PC-3 (cell line): ENCODE data around the gene KDF1. TPM values are rescaled to one million over a fixed set of nuclear protein-coding genes. Genes with fewer than 3 reads are reported as not detected.
A peak's percentile ranks its signal among the peaks of the same experiment; 100 is the strongest.

ENCODE experiments used
- ATAC-seq: fragments of 200-7000 bp; cut with Tn5 transposase; 2 replicates; pipeline ENCODE4 v1.9.1; 2020; ENCODE audit warnings: mild to moderate bottlenecking, moderate library complexity
- BruUV-seq: library from RNA; stranded (reverse); fragments of 400-500 nt; replicated peaks from 2 replicates; lab custom pipeline; 2021; lab: Mats Ljungman, UMichigan
- CTCF ChIA-PET: fragments of 300-600 bp; sonication (Branson Sonifier 250); formaldehyde crosslinking; loops from one replicate; lab custom pipeline; 2022; ENCODE audit warnings: antibody characterized with exemption; lab: Charles Lee
- POLR2A ChIA-PET: fragments of 300-600 bp; sonication (Branson Sonifier 250); formaldehyde crosslinking; loops from one replicate; lab custom pipeline; 2022; ENCODE audit warnings: antibody characterized with exemption; ENCODE audit not compliant: unreplicated experiment; lab: Charles Lee
- DNase-seq: peaks from one replicate; pipeline ENCODE4 v3.0.0-alpha.2; 2015
- H2AFZ ChIP-seq: fragments of 300-600 bp; sonication (generic); 2 replicates; pipeline ENCODE4 v1.6.0; 2016; ENCODE audit warnings: antibody characterized with exemption, low read length
- H3F3A ChIP-seq: fragments of 300-600 bp; sonication (generic); one replicate; pipeline ENCODE4 v1.6.0; 2017; ENCODE audit warnings: antibody characterized with exemption, low read length, control low read depth, mild to moderate bottlenecking; ENCODE audit not compliant: unreplicated experiment
- H3K27ac ChIP-seq: fragments of 300-600 bp; sonication (generic); 2 replicates; pipeline ENCODE4 v1.5.1; 2016; ENCODE audit warnings: mild to moderate bottlenecking, low read length
- H3K27me3 ChIP-seq: fragments of 300-600 bp; sonication (generic); 2 replicates; pipeline ENCODE4 v1.6.1; 2016; ENCODE audit warnings: low read length, mixed read lengths
- H3K36me3 ChIP-seq: fragments of 300-600 bp; sonication (generic); 2 replicates; pipeline ENCODE4 v1.6.1; 2016; ENCODE audit warnings: low read depth, mixed run types, low read length, mixed read lengths
- H3K4me1 ChIP-seq: fragments of 300-600 bp; sonication (generic); 2 replicates; pipeline ENCODE4 v1.5.1; 2016; ENCODE audit warnings: low read length; ENCODE audit not compliant: insufficient read depth
- H3K4me2 ChIP-seq: fragments of 300-600 bp; sonication (generic); 2 replicates; pipeline ENCODE4 v1.6.0; 2016; ENCODE audit warnings: low read length
- H3K4me3 ChIP-seq: fragments of 300-600 bp; sonication (generic); 2 replicates; pipeline ENCODE4 v1.5.1; 2016; ENCODE audit warnings: mild to moderate bottlenecking, low read length, mixed read lengths
- H3K79me2 ChIP-seq: fragments of 300-600 bp; sonication (generic); 2 replicates; pipeline ENCODE4 v1.6.1; 2017; ENCODE audit warnings: low read length, mixed read lengths
- H3K9ac ChIP-seq: fragments of 300-600 bp; sonication (generic); 2 replicates; pipeline ENCODE4 v1.6.0; 2016; ENCODE audit warnings: mild to moderate bottlenecking, low read length
- H3K9me2 ChIP-seq: fragments of 300-600 bp; sonication (generic); replicated peaks from 2 replicates; pipeline ENCODE4 v1.6.1; 2016; ENCODE audit warnings: mixed run types, low read length, mixed read lengths
- H3K9me3 ChIP-seq: fragments of 300-600 bp; sonication (generic); 2 replicates; pipeline ENCODE4 v1.6.1; 2016; ENCODE audit warnings: low read length, mixed read lengths
- H4K20me1 ChIP-seq: fragments of 300-600 bp; sonication (generic); 2 replicates; pipeline ENCODE4 v1.6.1; 2016; ENCODE audit warnings: low read length, mixed read lengths
- EZH2 ChIP-seq: fragments of 300-600 bp; sonication (generic); IDR thresholded peaks from one replicate; pipeline ENCODE4 v1.6.1; 2017; ENCODE audit warnings: antibody characterized with exemption, mild to moderate bottlenecking, low read length; ENCODE audit not compliant: unreplicated experiment
- EZH2phosphoT487 ChIP-seq: fragments of 300-600 bp; sonication (generic); IDR thresholded peaks from 2 replicates; pipeline ENCODE4 v1.6.1; 2018; ENCODE audit warnings: mild to moderate bottlenecking, antibody characterized with exemption, low read length, borderline replicate concordance
- intact Hi-C: fragments of 100-400 bp; cut with micrococcal nuclease; formaldehyde crosslinking; loops from 2 replicates; pipeline ENCODE4 v1.9.0; 2023
- total RNA-seq: library from RNA; depleted of rRNA; stranded (reverse); fragments of >200 nt; gene quantifications from 2 replicates; pipeline ENCODE4 v1.2.3, GENCODE V29; 2014
- TF ChIP-seq, protein P1 (sequence below): fragments of 300-600 bp; sonication (generic); conservative IDR thresholded peaks from 2 replicates; pipeline ENCODE4 v1.5.1; 2017; ENCODE audit warnings: antibody characterized with exemption, low read depth, mild to moderate bottlenecking, low read length

The KDF1 gene
- total RNA-seq, 1 experiment from 2014 or later = 22.9 TPM

- intact Hi-C loops = no loop called here
- H3K9me3 ChIP-seq = no peaks in the 10 kb centered on the region
- H3K4me1 ChIP-seq = peaks cover 64% of the 10 kb centered on the region
- H3K4me3 ChIP-seq = no peak overlapping the region
- no peak overlapping the region for H3K4me2 ChIP-seq
- peak; percentile 46 for DNase-seq
- no peak overlapping the region for H2AFZ ChIP-seq
- peaks cover 21% of the 10 kb centered on the region for H3K79me2 ChIP-seq
- TF ChIP-seq, protein P1, sequence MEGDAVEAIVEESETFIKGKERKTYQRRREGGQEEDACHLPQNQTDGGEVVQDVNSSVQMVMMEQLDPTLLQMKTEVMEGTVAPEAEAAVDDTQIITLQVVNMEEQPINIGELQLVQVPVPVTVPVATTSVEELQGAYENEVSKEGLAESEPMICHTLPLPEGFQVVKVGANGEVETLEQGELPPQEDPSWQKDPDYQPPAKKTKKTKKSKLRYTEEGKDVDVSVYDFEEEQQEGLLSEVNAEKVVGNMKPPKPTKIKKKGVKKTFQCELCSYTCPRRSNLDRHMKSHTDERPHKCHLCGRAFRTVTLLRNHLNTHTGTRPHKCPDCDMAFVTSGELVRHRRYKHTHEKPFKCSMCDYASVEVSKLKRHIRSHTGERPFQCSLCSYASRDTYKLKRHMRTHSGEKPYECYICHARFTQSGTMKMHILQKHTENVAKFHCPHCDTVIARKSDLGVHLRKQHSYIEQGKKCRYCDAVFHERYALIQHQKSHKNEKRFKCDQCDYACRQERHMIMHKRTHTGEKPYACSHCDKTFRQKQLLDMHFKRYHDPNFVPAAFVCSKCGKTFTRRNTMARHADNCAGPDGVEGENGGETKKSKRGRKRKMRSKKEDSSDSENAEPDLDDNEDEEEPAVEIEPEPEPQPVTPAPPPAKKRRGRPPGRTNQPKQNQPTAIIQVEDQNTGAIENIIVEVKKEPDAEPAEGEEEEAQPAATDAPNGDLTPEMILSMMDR = no peak
- TF ChIP-seq EZH2 = no peak
- no peak for TF ChIP-seq EZH2phosphoT487
- H3K27ac ChIP-seq = peak overlapping the region; percentile 30
- H3K36me3 ChIP-seq = peaks cover 4% of the 10 kb centered on the region; the same call in 1 of the 2 replicates
- no peak for ATAC-seq
- no peak overlapping the region for H3K9ac ChIP-seq
- H3K9me2 ChIP-seq = no peaks in the 10 kb centered on the region
- no TSS peak for BruUV-seq
- CTCF ChIA-PET = interaction anchor here (0.8 kb wide), 1 partner anchor 35 kb away, joined by 3 read pairs; no protein-coding TSS in a partner anchor
- H3F3A ChIP-seq = peaks cover 14% of the 10 kb centered on the region
- POLR2A ChIA-PET = no interaction called here
- peaks cover 2% of the 10 kb centered on the region; the same call in 1 of the 2 replicates for H4K20me1 ChIP-seq
- no peaks in the 10 kb centered on the region for H3K27me3 ChIP-seq
These were observed 41.5 kb upstream of the KDF1 start for GRCh38 chr1:27001570-27002360.

GRCh38 chr1:27000817-27001460 lies 40.7 kb upstream of the KDF1 start:
- Histone ChIP-seq H3K9ac (no peak overlapping the region), H3K4me2 (no peak overlapping the region), H3K4me3 (no peak overlapping the region), H2AFZ (no peak overlapping the region), H3K27ac (peak overlapping the region; percentile 30; the same call in 1 of the 2 replicates), H3K27me3 (no peaks in the 10 kb centered on the region), H3K9me3 (no peaks in the 10 kb centered on the region), H3K36me3 (peaks cover 11% of the 10 kb centered on the region; the same call in 1 of the 2 replicates), H3K79me2 (peaks cover 29% of the 10 kb centered on the region), H3K4me1 (peaks cover 72% of the 10 kb centered on the region), H4K20me1 (peaks cover 11% of the 10 kb centered on the region), H3K9me2 (no peaks in the 10 kb centered on the region), H3F3A (peaks cover 18% of the 10 kb centered on the region)
- intact Hi-C loops = no loop called here
- TF ChIP-seq, protein P1 = no peak
- no peak for ATAC-seq
- ChIA-PET CTCF (no interaction called here), POLR2A (no interaction called here)
- no TSS peak for BruUV-seq
- no peak for DNase-seq
